NB4 (cell line): ENCODE results near the gene ERICH6B.
"Not testable (repeated sequence)": the region's sequence is repeated elsewhere in the genome, so short reads cannot be mapped to it uniquely, and the experiment has no call there.

Experiments used
- DNase-seq: peaks from one replicate; pipeline ENCODE4 v3.0.0; 2010; ENCODE audit warnings: low read depth
- H3K4me3 ChIP-seq: one replicate; pipeline ENCODE4 v1.5.1; 2011; ENCODE audit warnings: mild to moderate bottlenecking, low read depth, low read length, moderate library complexity
- MAX ChIP-seq: IDR thresholded peaks from 2 replicates; pipeline ENCODE4 v1.6.1; 2011; ENCODE audit warnings: low read depth, low read length
- MYC ChIP-seq: IDR thresholded peaks from 2 replicates; pipeline ENCODE4 v1.6.1; 2011; ENCODE audit warnings: low read depth, low read length
- POLR2A ChIP-seq: IDR thresholded peaks from 2 replicates; pipeline ENCODE4 v1.6.1; 2011; ENCODE audit warnings: mild to moderate bottlenecking; ENCODE audit not compliant: insufficient read length; ENCODE audit errors: extremely low read depth
- TF ChIP-seq, protein P1 (sequence below): IDR thresholded peaks from one replicate; pipeline ENCODE4 v1.5.1; 2012; ENCODE audit warnings: low read depth, low read length

ERICH6B gene

GRCh38 chr13:45615501-45616101, at the start of gene ERICH6B:
TSS of gene ERICH6B (minus strand) at chr13:45615739. CDS start at chr13:45597005, 18,734 bp downstream.
- no peak for TF ChIP-seq MAX
- H3K4me3 ChIP-seq: no peak within 1 kb of the TSS
- peak; percentile 30 for DNase-seq

DNA sequence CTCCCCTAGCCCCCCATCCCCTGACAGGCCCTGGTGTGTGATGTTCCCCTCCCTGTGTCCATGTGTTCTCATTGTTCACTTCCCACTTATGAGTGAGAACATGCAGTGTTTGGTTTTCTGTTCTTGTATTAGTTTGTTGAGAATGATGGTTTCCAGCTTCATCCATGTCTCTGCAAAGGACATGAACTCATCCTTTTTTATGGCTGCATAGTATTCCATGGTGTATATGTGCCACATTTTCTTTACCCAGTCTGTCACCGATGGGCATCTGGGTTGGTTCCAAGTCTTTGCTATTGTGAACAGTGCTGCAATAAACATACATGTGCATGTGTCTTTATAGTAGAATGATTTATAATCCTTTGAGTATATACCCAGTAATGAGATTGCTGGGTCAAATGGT, 47.4 kb upstream of the ERICH6B start:
- not testable (repeated sequence) for H3K4me3 ChIP-seq, DNase-seq

GRCh38 chr13:45662162-45662561, 46.6 kb upstream of the ERICH6B start:
- no peak for DNase-seq
- TF ChIP-seq POLR2A (no peak), MAX (no peak), MYC (no peak)
- TF ChIP-seq, protein P1, sequence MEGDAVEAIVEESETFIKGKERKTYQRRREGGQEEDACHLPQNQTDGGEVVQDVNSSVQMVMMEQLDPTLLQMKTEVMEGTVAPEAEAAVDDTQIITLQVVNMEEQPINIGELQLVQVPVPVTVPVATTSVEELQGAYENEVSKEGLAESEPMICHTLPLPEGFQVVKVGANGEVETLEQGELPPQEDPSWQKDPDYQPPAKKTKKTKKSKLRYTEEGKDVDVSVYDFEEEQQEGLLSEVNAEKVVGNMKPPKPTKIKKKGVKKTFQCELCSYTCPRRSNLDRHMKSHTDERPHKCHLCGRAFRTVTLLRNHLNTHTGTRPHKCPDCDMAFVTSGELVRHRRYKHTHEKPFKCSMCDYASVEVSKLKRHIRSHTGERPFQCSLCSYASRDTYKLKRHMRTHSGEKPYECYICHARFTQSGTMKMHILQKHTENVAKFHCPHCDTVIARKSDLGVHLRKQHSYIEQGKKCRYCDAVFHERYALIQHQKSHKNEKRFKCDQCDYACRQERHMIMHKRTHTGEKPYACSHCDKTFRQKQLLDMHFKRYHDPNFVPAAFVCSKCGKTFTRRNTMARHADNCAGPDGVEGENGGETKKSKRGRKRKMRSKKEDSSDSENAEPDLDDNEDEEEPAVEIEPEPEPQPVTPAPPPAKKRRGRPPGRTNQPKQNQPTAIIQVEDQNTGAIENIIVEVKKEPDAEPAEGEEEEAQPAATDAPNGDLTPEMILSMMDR: no peak

GRCh38 chr13:45660458-45660857, 44.9 kb upstream of the ERICH6B start:
- not testable (repeated sequence) for H3K4me3 ChIP-seq
- DNase-seq: peak; percentile 18

More at GRCh38 chr13:45662162-45662561, 46.6 kb upstream of the ERICH6B start:
- H3K4me3 ChIP-seq: no peak overlapping the region

- DNase-seq: no peak
- TF ChIP-seq, protein P1: no peak
- TF ChIP-seq POLR2A: no peak
- no peak for TF ChIP-seq MYC
- TF ChIP-seq MAX: no peak
- no peak overlapping the region for H3K4me3 ChIP-seq
Observed at GRCh38 chr13:45659536-45659935, 44.0 kb upstream of the ERICH6B start.

GRCh38 chr13:45658586-45659235, 43.2 kb upstream of the ERICH6B start:
- no peak overlapping the region for H3K4me3 ChIP-seq
- TF ChIP-seq MYC (no peak), MAX (no peak), POLR2A (no peak)
- TF ChIP-seq, protein P1: no peak
- DNase-seq: no peak

GRCh38 chr13:45654633-45655349, 39.3 kb upstream of the ERICH6B start:
- DNase-seq: no peak
- TF ChIP-seq POLR2A (no peak), MYC (no peak), MAX (no peak)
- TF ChIP-seq, protein P1: no peak
- H3K4me3 ChIP-seq: no peak overlapping the region

GRCh38 chr13:45645263-45645662, 29.7 kb upstream of the ERICH6B start:
- not testable (repeated sequence) for DNase-seq, H3K4me3 ChIP-seq

GRCh38 chr13:45642159-45642558, 26.6 kb upstream of the ERICH6B start:
- not testable (repeated sequence) for H3K4me3 ChIP-seq, DNase-seq

GRCh38 chr13:45635291-45635690, 19.8 kb upstream of the ERICH6B start:
- not testable (repeated sequence) for H3K4me3 ChIP-seq, DNase-seq
